Tongue (tissue), 2 donors: ENCODE data around the gene TIMM13. TPM values are rescaled to one million over a fixed set of nuclear protein-coding genes. Genes with fewer than 3 reads are reported as not detected.
A peak's percentile ranks its signal among the peaks of the same experiment; 100 is the strongest.
"Not testable (repeated sequence)": the region's sequence is repeated elsewhere in the genome, so short reads cannot be mapped to it uniquely, and the experiment has no call there.

Experiments
- DNase-seq: peaks from one replicate; pipeline ENCODE4 v3.0.0-alpha.2; 2015
- total RNA-seq: library from RNA; depleted of rRNA; stranded (reverse); fragments of >200 nt; gene quantifications from one replicate; pipeline ENCODE4 v1.2.3, GENCODE V29; 2014

Gene TIMM13
- total RNA-seq, 1 donor from 2014 or later, result 47.2 TPM

GRCh38 chr19:2429917-2430535 lies 2.6 kb upstream of the TIMM13 start:
- no peak for DNase-seq

- DNase-seq, result no peak
Observed at GRCh38 chr19:2428756-2429711, 1.6 kb upstream of the TIMM13 start.

- DNase-seq, result peak; percentile 63
Observed at GRCh38 chr19:2428321-2428690, 920 bp upstream of the TIMM13 start.

GRCh38 chr19:2426611-2427428 lies 566 bp downstream of the TIMM13 start:
- DNase-seq, result peak; percentile 54

GRCh38 chr19:2425622-2426581 lies 1.5 kb downstream of the TIMM13 start:
- no peak for DNase-seq

GRCh38 chr19:2424686-2425621 lies 2.4 kb downstream of the TIMM13 start:
- peak; percentile 83 for DNase-seq

- no peak for DNase-seq
Observed at GRCh38 chr19:2423915-2424685, 3.3 kb downstream of the TIMM13 start.

- peak; percentile 70 for DNase-seq
Observed at GRCh38 chr19:2423071-2423914, 4.1 kb downstream of the TIMM13 start.

DNA sequence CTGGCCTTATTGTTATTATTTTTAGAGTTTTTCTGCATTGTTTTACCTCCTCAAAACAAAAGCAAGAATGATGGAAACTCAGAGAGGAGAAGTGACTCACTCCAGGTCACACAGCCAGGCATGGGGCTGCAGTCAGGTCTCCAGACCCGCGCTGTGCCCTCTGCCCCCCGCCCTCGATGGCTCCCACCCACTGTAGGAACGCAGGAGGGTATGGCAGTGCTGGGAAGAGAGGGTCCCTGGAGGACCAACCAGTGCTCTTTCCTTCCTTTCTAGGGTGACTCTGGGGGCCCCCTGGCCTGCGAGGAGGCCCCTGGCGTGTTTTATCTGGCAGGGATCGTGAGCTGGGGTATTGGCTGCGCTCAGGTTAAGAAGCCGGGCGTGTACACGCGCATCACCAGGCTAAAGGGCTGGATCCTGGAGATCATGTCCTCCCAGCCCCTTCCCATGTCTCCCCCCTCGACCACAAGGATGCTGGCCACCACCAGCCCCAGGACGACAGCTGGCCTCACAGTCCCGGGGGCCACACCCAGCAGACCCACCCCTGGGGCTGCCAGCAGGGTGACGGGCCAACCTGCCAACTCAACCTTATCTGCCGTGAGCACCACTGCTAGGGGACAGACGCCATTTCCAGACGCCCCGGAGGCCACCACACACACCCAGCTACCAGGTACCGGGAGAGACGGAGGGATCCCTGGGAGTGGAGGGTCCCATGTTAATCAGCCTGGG lies 5.6 kb downstream of the TIMM13 start:
- DNase-seq, result no peak

DNA sequence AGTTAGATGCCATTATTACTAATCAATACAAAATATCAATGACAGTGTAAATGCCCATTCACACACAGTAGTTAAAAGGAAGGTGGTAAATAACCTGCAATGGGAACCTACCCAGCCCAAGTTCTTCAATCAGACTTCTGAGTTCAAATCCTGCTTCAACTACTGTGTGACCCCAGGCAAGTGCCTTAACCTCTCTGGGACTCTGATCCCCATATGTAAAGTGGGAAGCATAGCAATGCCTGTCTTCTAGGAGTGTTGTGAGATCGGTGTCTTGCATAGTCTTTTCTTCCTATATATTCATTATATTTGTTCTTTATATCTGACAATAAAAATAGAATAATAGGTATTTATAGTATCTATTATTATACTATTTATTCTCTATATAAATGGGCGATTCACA lies 6.9 kb downstream of the TIMM13 start:
- DNase-seq, result no peak

GRCh38 chr19:2419754-2420153 lies 7.6 kb downstream of the TIMM13 start:
- DNase-seq, result no peak

DNA sequence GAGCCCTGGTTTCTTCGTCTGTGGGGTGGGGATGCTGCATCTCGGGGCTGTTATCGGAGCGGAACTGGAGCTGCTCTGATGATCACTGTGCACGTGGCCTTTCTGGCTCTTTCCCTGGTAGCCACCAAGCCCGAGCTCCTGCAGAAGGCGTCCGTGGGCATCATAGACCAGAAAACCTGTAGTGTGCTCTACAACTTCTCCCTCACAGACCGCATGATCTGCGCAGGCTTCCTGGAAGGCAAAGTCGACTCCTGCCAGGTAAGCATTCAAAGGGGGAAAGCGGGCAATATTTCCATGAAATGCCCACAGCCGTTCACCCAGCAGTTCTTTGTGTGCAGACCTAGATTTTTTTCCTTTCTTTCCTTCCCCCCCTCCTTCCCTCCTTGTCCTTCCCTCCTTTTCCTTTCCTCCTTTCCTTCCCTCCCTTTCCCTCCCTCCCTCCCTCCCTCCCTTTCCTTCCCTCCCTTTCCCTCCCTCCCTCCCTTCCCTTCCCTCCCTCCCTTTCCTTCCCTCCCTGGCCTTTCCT lies 9.4 kb downstream of the TIMM13 start:
- no peak for DNase-seq

GRCh38 chr19:2417436-2417835 lies 9.9 kb downstream of the TIMM13 start:
- not testable (repeated sequence) for DNase-seq

- DNase-seq, result no peak
Observed at GRCh38 chr19:2416321-2417097, 10.9 kb downstream of the TIMM13 start.

DNA sequence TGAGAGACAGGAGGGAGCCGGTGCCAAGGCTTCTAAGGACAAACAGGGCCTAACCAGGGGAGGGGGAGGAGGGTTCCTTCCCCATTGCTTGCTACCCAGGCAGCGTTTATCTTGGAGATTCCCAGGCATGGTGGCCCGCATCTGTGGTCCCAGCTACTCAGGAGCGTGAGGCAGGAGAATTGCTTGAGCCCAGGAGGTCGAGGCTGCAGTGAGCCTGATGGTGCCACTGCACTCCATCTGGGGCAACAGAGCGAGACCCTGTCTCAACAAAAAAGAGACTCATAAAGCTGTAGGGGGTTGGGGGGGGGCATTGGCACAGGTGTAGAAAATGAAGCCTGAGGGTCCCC lies 11.4 kb downstream of the TIMM13 start:
- DNase-seq, result no peak

DNA sequence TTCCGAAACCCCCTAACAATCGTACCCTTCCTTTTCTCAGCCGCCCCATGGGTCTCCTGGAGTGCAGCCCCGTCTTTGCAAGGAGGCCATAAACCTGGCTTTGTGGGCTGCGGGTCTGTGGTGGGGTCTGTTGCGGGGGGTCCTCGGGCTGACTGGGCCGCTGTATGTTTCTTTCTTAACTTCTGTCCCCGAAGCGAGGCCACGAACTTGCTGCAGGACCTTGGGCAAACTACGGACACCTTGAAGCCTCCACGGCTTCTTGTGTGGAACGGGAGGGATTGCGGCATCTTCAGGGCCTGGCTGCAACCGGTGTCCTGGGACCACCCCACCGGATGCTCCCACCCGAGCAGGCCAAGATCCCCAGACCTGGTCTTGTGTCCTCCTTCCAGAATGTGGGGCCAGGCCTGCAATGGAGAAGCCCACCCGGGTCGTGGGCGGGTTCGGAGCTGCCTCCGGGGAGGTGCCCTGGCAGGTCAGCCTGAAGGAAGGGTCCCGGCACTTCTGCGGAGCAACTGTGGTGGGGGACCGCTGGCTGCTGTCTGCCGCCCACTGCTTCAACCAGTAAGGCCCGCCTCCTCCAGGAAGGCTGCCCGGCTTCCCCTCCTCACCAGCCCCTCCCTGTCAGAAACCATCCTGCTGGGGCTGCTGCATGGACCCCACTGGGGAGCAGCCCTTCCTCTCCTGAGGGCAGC lies 12.0 kb downstream of the TIMM13 start:
- no peak for DNase-seq
